Measurements from ENCODE around the gene MRPS26.

DNA sequence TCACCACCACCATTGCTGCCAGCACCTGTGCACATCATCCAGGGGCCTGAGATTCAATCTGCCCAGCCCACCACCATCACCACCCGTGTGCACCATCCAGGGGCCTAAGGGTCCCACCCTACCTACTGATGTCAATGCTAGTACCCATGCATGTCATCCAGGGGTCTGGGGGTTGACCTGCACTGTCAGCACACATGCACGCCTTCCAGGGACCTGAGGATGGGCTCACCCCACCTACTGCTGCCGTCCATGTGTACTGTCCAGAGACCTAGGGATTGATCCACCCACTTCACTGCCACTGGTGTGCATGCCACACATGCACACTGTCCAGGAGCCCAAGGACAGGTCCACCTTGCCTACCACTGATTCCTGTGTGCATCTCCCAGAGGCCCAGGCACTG is 13.6 kb downstream of the MRPS26 start:
- TF ChIP-seq POLR2AphosphoS5 (IDR thresholded peaks at IDR 0.05; ENCODE audit: borderline replicate concordance, low read depth, low read length), result no peak
- no peak for TF ChIP-seq EZH2 (IDR thresholded peaks at IDR 0.05)

All from SK-N-MC (cell line).